ENCODE measurements around the gene FGF2.

The FGF2 gene

GRCh38 chr4:122836941-122837340 lies 10.3 kb downstream of the FGF2 start:
- Histone ChIP-seq H2AK5ac (ENCODE audit: low read depth, low read length) (no peak overlapping the region), H2BK12ac (ENCODE audit: low read length) (no peak overlapping the region), H3K4me1 (ENCODE audit: control insufficient read depth in 2 of 2, insufficient read depth in 1 of 2, low read depth in 1 of 2, low read length in 2 of 2) (peaks cover 0 to 3% of the 10 kb centered on the region in 2 donors), H3K4me2 (ENCODE audit: insufficient read depth, low read length, poor library complexity, severe bottlenecking) (no peak overlapping the region), H3K14ac (ENCODE audit: low read length) (no peak overlapping the region), H3K18ac (ENCODE audit: low read length) (no peak overlapping the region), H3K36me3 (replicated peaks in 1 of 2; ENCODE audit: control insufficient read depth in 2 of 2, insufficient read depth in 2 of 2, low read length in 2 of 2) (peaks cover 6 to 26% of the 10 kb centered on the region in 2 donors), H3K9me3 (replicated peaks in 1 of 2; ENCODE audit: control insufficient read depth in 2 of 2, insufficient read depth in 1 of 2, low read depth in 1 of 2, low read length in 2 of 2) (peaks cover 0 to 23% of the 10 kb centered on the region in 2 donors), H4K8ac (ENCODE audit: low read depth, low read length) (no peak overlapping the region), H4K91ac (ENCODE audit: low read depth, low read length, poor library complexity) (no peak overlapping the region), H2BK5ac (ENCODE audit: low read length) (no peak overlapping the region), H3K27me3 (ENCODE audit: control insufficient read depth in 3 of 3, insufficient read depth in 3 of 3, low read depth in 1 of 3, low read length in 3 of 3) (no peaks in the 10 kb centered on the region), H3K4ac (ENCODE audit: low read length) (no peak overlapping the region), H3K4me3 (ENCODE audit: low read length in 2 of 2) (no peak overlapping the region), H2BK120ac (ENCODE audit: low read depth, low read length) (no peak overlapping the region), H3K27ac (replicated peaks; ENCODE audit: low read length) (no peak overlapping the region), H3K9ac (ENCODE audit: low read depth, low read length, poor library complexity) (no peak overlapping the region), H3K79me1 (ENCODE audit: low read depth, low read length) (no peaks in the 10 kb centered on the region), H3K23ac (ENCODE audit: low read depth, low read length, poor library complexity) (no peak overlapping the region), H2AFZ (ENCODE audit: low read length) (no peak overlapping the region), H2BK15ac (ENCODE audit: low read length) (no peak overlapping the region)
- no peak for DNase-seq (ENCODE audit: low spot score)
- WGBS, 2 donors (ENCODE audit: extremely low coverage in 2 of 2, insufficient read length in 2 of 2, insufficient replicate concordance in 1 of 2) = no CpG with 5 or more reads among the region's 2 CpGs

DNA sequence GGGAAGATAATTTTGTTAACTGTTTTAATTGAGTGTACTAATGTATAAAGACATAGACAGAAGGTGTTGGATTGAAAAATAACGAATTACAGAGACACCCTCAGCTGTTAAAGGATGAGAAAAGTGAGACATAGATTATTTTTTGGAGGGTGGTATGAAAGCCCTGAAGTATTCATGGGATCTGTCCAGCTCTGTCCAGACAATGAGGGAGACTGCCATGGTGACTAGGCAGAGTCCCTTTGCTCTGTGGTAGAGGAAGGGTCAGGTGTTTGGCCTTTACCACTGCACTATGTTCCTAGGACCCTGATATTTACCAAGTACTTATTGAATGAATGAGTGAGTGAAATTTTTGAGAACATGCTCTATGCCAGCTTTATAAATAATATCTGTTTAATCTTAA lies 11.4 kb downstream of the FGF2 start:
- Histone ChIP-seq H4K91ac (ENCODE audit: low read depth, low read length, poor library complexity) (no peak overlapping the region), H3K27ac (replicated peaks; ENCODE audit: low read length) (no peak overlapping the region), H3K9me3 (replicated peaks in 1 of 2; ENCODE audit: control insufficient read depth in 2 of 2, insufficient read depth in 1 of 2, low read depth in 1 of 2, low read length in 2 of 2) (peaks cover 0 to 23% of the 10 kb centered on the region in 2 donors), H2AK5ac (ENCODE audit: low read depth, low read length) (no peak overlapping the region), H3K4me2 (ENCODE audit: insufficient read depth, low read length, poor library complexity, severe bottlenecking) (no peak overlapping the region), H3K36me3 (replicated peaks in 1 of 2; ENCODE audit: control insufficient read depth in 2 of 2, insufficient read depth in 2 of 2, low read length in 2 of 2) (peaks cover 6 to 25% of the 10 kb centered on the region in 2 donors), H3K79me1 (ENCODE audit: low read depth, low read length) (no peaks in the 10 kb centered on the region), H3K9ac (ENCODE audit: low read depth, low read length, poor library complexity) (no peak overlapping the region), H2BK15ac (ENCODE audit: low read length) (no peak overlapping the region), H2BK12ac (ENCODE audit: low read length) (no peak overlapping the region), H3K27me3 (ENCODE audit: control insufficient read depth in 3 of 3, insufficient read depth in 3 of 3, low read depth in 1 of 3, low read length in 3 of 3) (no peaks in the 10 kb centered on the region), H3K18ac (ENCODE audit: low read length) (no peak overlapping the region), H2BK5ac (ENCODE audit: low read length) (no peak overlapping the region), H3K23ac (ENCODE audit: low read depth, low read length, poor library complexity) (no peak overlapping the region), H4K8ac (ENCODE audit: low read depth, low read length) (no peak overlapping the region), H3K4me1 (ENCODE audit: control insufficient read depth in 2 of 2, insufficient read depth in 1 of 2, low read depth in 1 of 2, low read length in 2 of 2) (no peaks in the 10 kb centered on the region), H2BK120ac (ENCODE audit: low read depth, low read length) (no peak overlapping the region), H3K4ac (ENCODE audit: low read length) (no peak overlapping the region), H3K14ac (ENCODE audit: low read length) (no peak overlapping the region), H3K4me3 (ENCODE audit: low read length in 2 of 2) (no peak overlapping the region), H2AFZ (ENCODE audit: low read length) (no peak overlapping the region)
- no CpG with 5 or more reads among the region's 1 CpG for WGBS, 2 donors (ENCODE audit: extremely low coverage in 2 of 2, insufficient read length in 2 of 2, insufficient replicate concordance in 1 of 2)
- no peak for DNase-seq (ENCODE audit: low spot score)

DNA sequence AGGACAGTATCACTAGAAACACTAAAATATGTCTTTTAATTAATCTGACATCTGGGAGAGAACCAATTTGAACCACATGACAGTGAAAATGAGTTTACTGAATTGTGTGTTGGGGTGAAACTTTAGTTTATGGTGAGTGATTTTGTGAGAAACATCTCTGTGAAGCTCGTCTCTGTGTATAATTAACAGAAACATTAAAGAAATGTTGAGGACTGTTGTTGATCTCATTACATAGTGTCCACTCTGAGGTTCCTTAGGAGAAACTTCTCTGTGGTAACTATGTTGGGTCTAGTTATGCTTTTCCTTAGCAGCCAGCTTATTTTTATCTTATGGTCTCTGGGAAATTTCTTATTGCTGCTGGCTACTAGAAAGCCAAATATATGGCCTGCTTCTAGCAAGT lies 15.8 kb downstream of the FGF2 start:
- H3K18ac ChIP-seq (ENCODE audit: low read length) = no peak overlapping the region
- no peak overlapping the region for H4K91ac ChIP-seq (ENCODE audit: low read depth, low read length, poor library complexity)
- WGBS, 2 donors (ENCODE audit: extremely low coverage in 2 of 2, insufficient read length in 2 of 2, insufficient replicate concordance in 1 of 2) = no CpG with 5 or more reads among the region's 1 CpG
- H2BK5ac ChIP-seq (ENCODE audit: low read length) = no peak overlapping the region
- H3K4me3 ChIP-seq (ENCODE audit: low read length in 2 of 2) = no peak overlapping the region
- no peak overlapping the region for H3K4ac ChIP-seq (ENCODE audit: low read length)
- H3K36me3 ChIP-seq (replicated peaks in 1 of 2; ENCODE audit: control insufficient read depth in 2 of 2, insufficient read depth in 2 of 2, low read length in 2 of 2) = peaks cover 6 to 25% of the 10 kb centered on the region in 2 donors
- no peak overlapping the region for H3K23ac ChIP-seq (ENCODE audit: low read depth, low read length, poor library complexity)
- H3K79me1 ChIP-seq (ENCODE audit: low read depth, low read length) = no peaks in the 10 kb centered on the region
- no peak overlapping the region for H4K8ac ChIP-seq (ENCODE audit: low read depth, low read length)
- no peak overlapping the region for H3K9ac ChIP-seq (ENCODE audit: low read depth, low read length, poor library complexity)
- no peak for DNase-seq (ENCODE audit: low spot score)
- peaks cover 0 to 17% of the 10 kb centered on the region in 2 donors for H3K9me3 ChIP-seq (replicated peaks in 1 of 2; ENCODE audit: control insufficient read depth in 2 of 2, insufficient read depth in 1 of 2, low read depth in 1 of 2, low read length in 2 of 2)
- H3K27me3 ChIP-seq (ENCODE audit: control insufficient read depth in 3 of 3, insufficient read depth in 3 of 3, low read depth in 1 of 3, low read length in 3 of 3) = no peaks in the 10 kb centered on the region
- H3K27ac ChIP-seq (replicated peaks; ENCODE audit: low read length) = no peak overlapping the region
- H3K4me2 ChIP-seq (ENCODE audit: insufficient read depth, low read length, poor library complexity, severe bottlenecking) = no peak overlapping the region
- no peak overlapping the region for H2BK120ac ChIP-seq (ENCODE audit: low read depth, low read length)
- H2BK12ac ChIP-seq (ENCODE audit: low read length) = no peak overlapping the region
- H2AFZ ChIP-seq (ENCODE audit: low read length) = no peak overlapping the region
- H2AK5ac ChIP-seq (ENCODE audit: low read depth, low read length) = no peak overlapping the region
- H3K14ac ChIP-seq (ENCODE audit: low read length) = no peak overlapping the region
- H2BK15ac ChIP-seq (ENCODE audit: low read length) = no peak overlapping the region
- peaks cover 0 to 2% of the 10 kb centered on the region in 2 donors for H3K4me1 ChIP-seq (ENCODE audit: control insufficient read depth in 2 of 2, insufficient read depth in 1 of 2, low read depth in 1 of 2, low read length in 2 of 2)

- Histone ChIP-seq H3K9me3 (replicated peaks in 1 of 2; ENCODE audit: control insufficient read depth in 2 of 2, insufficient read depth in 1 of 2, low read depth in 1 of 2, low read length in 2 of 2) (peaks cover 2 to 23% of the 10 kb centered on the region in 2 donors), H3K23ac (ENCODE audit: low read depth, low read length, poor library complexity) (no peak overlapping the region), H3K14ac (ENCODE audit: low read length) (no peak overlapping the region), H2BK120ac (ENCODE audit: low read depth, low read length) (no peak overlapping the region), H4K8ac (ENCODE audit: low read depth, low read length) (no peak overlapping the region), H3K27ac (replicated peaks; ENCODE audit: low read length) (no peak overlapping the region), H4K91ac (ENCODE audit: low read depth, low read length, poor library complexity) (no peak overlapping the region), H3K18ac (ENCODE audit: low read length) (no peak overlapping the region), H3K4me3 (ENCODE audit: low read length in 2 of 2) (no peak overlapping the region), H3K9ac (ENCODE audit: low read depth, low read length, poor library complexity) (no peak overlapping the region), H3K27me3 (ENCODE audit: control insufficient read depth in 3 of 3, insufficient read depth in 3 of 3, low read depth in 1 of 3, low read length in 3 of 3) (no peaks in the 10 kb centered on the region), H3K79me1 (ENCODE audit: low read depth, low read length) (peaks cover 2% of the 10 kb centered on the region), H3K4ac (ENCODE audit: low read length) (no peak overlapping the region), H2AK5ac (ENCODE audit: low read depth, low read length) (no peak overlapping the region), H3K4me1 (ENCODE audit: control insufficient read depth in 2 of 2, insufficient read depth in 1 of 2, low read depth in 1 of 2, low read length in 2 of 2) (peaks cover 0 to 2% of the 10 kb centered on the region in 2 donors), H2AFZ (ENCODE audit: low read length) (no peak overlapping the region), H2BK12ac (ENCODE audit: low read length) (no peak overlapping the region), H2BK5ac (ENCODE audit: low read length) (no peak overlapping the region), H2BK15ac (ENCODE audit: low read length) (no peak overlapping the region), H3K36me3 (replicated peaks in 1 of 2; ENCODE audit: control insufficient read depth in 2 of 2, insufficient read depth in 2 of 2, low read length in 2 of 2) (peaks cover 7 to 25% of the 10 kb centered on the region in 2 donors), H3K4me2 (ENCODE audit: insufficient read depth, low read length, poor library complexity, severe bottlenecking) (no peak overlapping the region)
- no peak for DNase-seq (ENCODE audit: low spot score)
- WGBS, 2 donors (ENCODE audit: extremely low coverage in 2 of 2, insufficient read length in 2 of 2, insufficient replicate concordance in 1 of 2) = no CpG with 5 or more reads among the region's 4 CpGs
These were observed 16.4 kb downstream of the FGF2 start for GRCh38 chr4:122842984-122843531.
